Activated naive CD8-positive, alpha-beta T cell treated with anti-CD3 and anti-CD28 coated beads, Interleukin-2, amount 10 ng/mL, durations not matched to agents 7 days and 5 days (primary cell): ENCODE results near the gene GPC6. TPM values are rescaled to one million over a fixed set of nuclear protein-coding genes. Genes with fewer than 3 reads are reported as not detected.

ENCODE experiments used
- ATAC-seq: fragments of 150-1000 bp; cut with Tn5 transposase; one replicate; pipeline ENCODE4 v1.10.0; 2021; ENCODE audit warnings: low read depth, moderate library complexity
- POLR2A ChIA-PET: fragments of 350-600 bp; sonication (Branson Sonifier 250); formaldehyde crosslinking; loops from one replicate; lab custom pipeline; 2021; ENCODE audit warnings: antibody characterized with exemption; lab: Charles Lee
- DNase-seq: peaks from one replicate; pipeline ENCODE4 v3.0.0; 2021
- H3K27ac Mint-ChIP-seq: one replicate; pipeline ENCODE4 v1.8.0; 2022; ENCODE audit warnings: mild to moderate bottlenecking, mixed read lengths
- H3K27me3 Mint-ChIP-seq: one replicate; pipeline ENCODE4 v1.8.0; 2022; ENCODE audit warnings: mild to moderate bottlenecking, moderate library complexity, mixed read lengths
- H3K36me3 Mint-ChIP-seq: one replicate; pipeline ENCODE4 v1.8.0; 2021; ENCODE audit warnings: mild to moderate bottlenecking, mixed read lengths
- H3K4me1 Mint-ChIP-seq: one replicate; pipeline ENCODE4 v1.8.0; 2021; ENCODE audit warnings: mixed read lengths
- H3K4me3 Mint-ChIP-seq: one replicate; pipeline ENCODE4 v1.8.0; 2022; ENCODE audit warnings: mild to moderate bottlenecking, moderate library complexity, mixed read lengths
- H3K9me3 Mint-ChIP-seq: one replicate; pipeline ENCODE4 v1.8.0; 2021; ENCODE audit warnings: mixed read lengths
- total RNA-seq, 2 experiments: library from RNA; stranded (reverse); gene quantifications; one replicate each; pipeline ENCODE4 v1.2.3, GENCODE V29; 2021

Gene GPC6
- total RNA-seq, 2 experiments from 2014 or later: not detected

GRCh38 chr13:93900731-93901130 lies 674.1 kb downstream of the GPC6 start:
- H3K27ac Mint-ChIP-seq: no peak overlapping the region
- no peaks in the 10 kb centered on the region for H3K4me1 Mint-ChIP-seq
- ATAC-seq: no peak
- no peaks in the 10 kb centered on the region for H3K36me3 Mint-ChIP-seq
- H3K27me3 Mint-ChIP-seq: no peaks in the 10 kb centered on the region
- POLR2A ChIA-PET: no interaction called here
- no peak for DNase-seq
- no peaks in the 10 kb centered on the region for H3K9me3 Mint-ChIP-seq
- H3K4me3 Mint-ChIP-seq: no peak overlapping the region

- H3K4me1 Mint-ChIP-seq: no peaks in the 10 kb centered on the region
- H3K36me3 Mint-ChIP-seq: no peaks in the 10 kb centered on the region
- H3K4me3 Mint-ChIP-seq: no peak overlapping the region
- ATAC-seq: no peak
- no peak for DNase-seq
- no peaks in the 10 kb centered on the region for H3K9me3 Mint-ChIP-seq
- H3K27me3 Mint-ChIP-seq: no peaks in the 10 kb centered on the region
- H3K27ac Mint-ChIP-seq: no peak overlapping the region
- POLR2A ChIA-PET: no interaction called here
Observed at GRCh38 chr13:93903909-93904308, 677.3 kb downstream of the GPC6 start.

GRCh38 chr13:93915269-93915809 lies 688.7 kb downstream of the GPC6 start:
- POLR2A ChIA-PET: no interaction called here
- H3K27me3 Mint-ChIP-seq: peaks cover 2% of the 10 kb centered on the region
- no peak for DNase-seq
- no peak for ATAC-seq
- peaks cover 1% of the 10 kb centered on the region for H3K9me3 Mint-ChIP-seq
- no peak overlapping the region for H3K4me3 Mint-ChIP-seq
- H3K4me1 Mint-ChIP-seq: no peaks in the 10 kb centered on the region
- H3K27ac Mint-ChIP-seq: no peak overlapping the region
- H3K36me3 Mint-ChIP-seq: no peaks in the 10 kb centered on the region

- no peak overlapping the region for H3K27ac Mint-ChIP-seq
- POLR2A ChIA-PET: no interaction called here
- no peaks in the 10 kb centered on the region for H3K4me1 Mint-ChIP-seq
- H3K27me3 Mint-ChIP-seq: peaks cover 2% of the 10 kb centered on the region
- ATAC-seq (no peak), DNase-seq (no peak)
- no peaks in the 10 kb centered on the region for H3K36me3 Mint-ChIP-seq
- no peak overlapping the region for H3K4me3 Mint-ChIP-seq
- no peaks in the 10 kb centered on the region for H3K9me3 Mint-ChIP-seq
Observed at GRCh38 chr13:93922063-93922855, 695.7 kb downstream of the GPC6 start.

GRCh38 chr13:93925990-93926389 lies 699.4 kb downstream of the GPC6 start:
- Mint-ChIP-seq H3K9me3 (peaks cover under 1% of the 10 kb centered on the region), H3K4me3 (no peak overlapping the region), H3K27ac (no peak overlapping the region), H3K36me3 (no peaks in the 10 kb centered on the region), H3K4me1 (no peaks in the 10 kb centered on the region), H3K27me3 (no peaks in the 10 kb centered on the region)
- POLR2A ChIA-PET: no interaction called here
- ATAC-seq: no peak
- DNase-seq: no peak

DNA sequence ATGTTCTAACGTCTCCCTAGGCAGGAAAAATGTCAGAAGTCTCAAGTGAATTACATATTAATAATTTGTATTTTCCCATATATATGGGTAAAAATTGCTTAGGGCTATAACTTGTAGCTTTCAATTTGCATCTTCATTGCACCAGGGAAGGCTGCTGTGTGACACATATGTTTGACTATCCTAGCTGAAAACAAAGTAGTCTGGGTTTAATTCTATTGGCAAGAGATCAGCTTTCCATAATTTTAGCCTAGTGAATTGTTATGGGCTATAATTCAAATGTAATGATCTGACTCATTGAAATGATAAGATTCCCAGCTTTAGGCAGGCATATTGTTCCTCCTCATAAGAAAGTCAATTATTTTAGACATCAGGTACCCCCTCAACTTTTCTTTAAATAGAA lies 699.8 kb downstream of the GPC6 start:
- no peak overlapping the region for H3K27ac Mint-ChIP-seq
- H3K36me3 Mint-ChIP-seq: no peaks in the 10 kb centered on the region
- ATAC-seq: no peak
- H3K9me3 Mint-ChIP-seq: peaks cover 2% of the 10 kb centered on the region
- no peak for DNase-seq
- H3K4me1 Mint-ChIP-seq: no peaks in the 10 kb centered on the region
- no peaks in the 10 kb centered on the region for H3K27me3 Mint-ChIP-seq
- no peak overlapping the region for H3K4me3 Mint-ChIP-seq
- POLR2A ChIA-PET: no interaction called here

DNA sequence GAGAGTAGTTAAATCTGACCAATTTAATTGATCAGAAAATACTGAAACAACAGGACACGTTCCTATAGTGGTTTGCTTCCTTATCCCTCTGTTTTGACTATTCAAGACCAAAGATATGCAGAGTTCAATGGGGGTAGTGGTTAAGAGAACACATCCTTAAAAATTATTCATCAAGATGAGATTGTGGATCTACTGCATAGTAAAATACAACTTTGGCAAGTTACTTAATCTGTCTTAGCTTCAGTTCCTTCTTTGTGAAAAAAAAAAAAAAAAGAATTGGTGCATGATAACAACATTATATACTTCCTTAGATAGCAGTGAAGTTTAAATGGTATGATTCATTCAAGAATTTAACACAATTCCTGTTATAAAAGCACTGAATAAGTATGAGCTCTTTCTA lies 700.8 kb downstream of the GPC6 start:
- Mint-ChIP-seq H3K4me1 (no peaks in the 10 kb centered on the region), H3K36me3 (no peaks in the 10 kb centered on the region)

DNA sequence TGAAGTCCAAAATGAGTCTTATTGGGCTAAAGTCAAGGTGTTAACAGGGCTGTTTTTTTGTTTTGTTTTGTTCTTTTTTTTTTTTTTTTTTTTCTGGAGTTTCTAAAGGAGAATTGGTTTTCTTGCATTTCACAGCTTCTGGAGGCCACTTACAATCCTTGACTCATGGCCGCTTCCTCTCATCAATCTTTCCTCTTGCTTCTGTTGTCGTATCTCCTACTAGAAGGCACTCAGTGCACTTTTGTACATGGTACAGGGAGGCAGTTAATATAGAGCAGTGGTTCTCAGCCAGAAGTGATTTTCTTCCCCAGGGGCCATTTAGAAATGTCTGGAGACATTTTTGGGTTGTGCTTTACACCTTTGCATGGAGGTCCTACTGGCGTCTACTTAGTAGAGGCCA lies 706.3 kb downstream of the GPC6 start:
- no peaks in the 10 kb centered on the region for H3K4me1 Mint-ChIP-seq
- no peak overlapping the region for H3K27ac Mint-ChIP-seq
- no peak overlapping the region for H3K4me3 Mint-ChIP-seq
- POLR2A ChIA-PET: no interaction called here
- H3K9me3 Mint-ChIP-seq: peaks cover 2% of the 10 kb centered on the region
- no peaks in the 10 kb centered on the region for H3K36me3 Mint-ChIP-seq
- no peak for ATAC-seq
- no peak for DNase-seq
- H3K27me3 Mint-ChIP-seq: no peaks in the 10 kb centered on the region

More for the DNA sequence above, 700.8 kb downstream of the GPC6 start:
- Mint-ChIP-seq H3K9me3 (peaks cover 2% of the 10 kb centered on the region), H3K27ac (no peak overlapping the region), H3K4me3 (no peak overlapping the region), H3K27me3 (no peaks in the 10 kb centered on the region)
- no peak for ATAC-seq
- POLR2A ChIA-PET: no interaction called here
- no peak for DNase-seq

DNA sequence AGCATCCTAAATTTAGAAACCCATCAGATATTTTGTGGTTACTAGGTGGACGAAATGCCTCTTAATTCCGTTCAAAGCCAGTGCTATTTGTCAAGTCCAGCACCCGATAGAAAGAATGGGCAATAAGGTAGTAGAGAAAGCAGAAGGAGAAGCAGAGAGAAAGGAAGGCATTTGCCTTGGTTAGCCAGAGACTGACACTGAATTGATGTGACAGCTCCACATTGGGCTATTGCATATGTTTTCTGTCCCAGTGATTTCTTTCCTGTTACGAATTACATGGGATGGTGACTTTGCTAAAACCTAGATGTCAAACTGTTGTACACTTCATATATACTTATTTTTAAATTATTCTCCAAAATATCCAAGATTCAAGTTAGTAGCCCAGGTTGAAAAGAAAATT lies 710.3 kb downstream of the GPC6 start:
- H3K27ac Mint-ChIP-seq: no peak overlapping the region
- H3K9me3 Mint-ChIP-seq: no peaks in the 10 kb centered on the region
- no peaks in the 10 kb centered on the region for H3K36me3 Mint-ChIP-seq
- POLR2A ChIA-PET: no interaction called here
- H3K4me3 Mint-ChIP-seq: no peak overlapping the region
- no peaks in the 10 kb centered on the region for H3K4me1 Mint-ChIP-seq
- no peak for ATAC-seq
- H3K27me3 Mint-ChIP-seq: no peaks in the 10 kb centered on the region
- DNase-seq: no peak

DNA sequence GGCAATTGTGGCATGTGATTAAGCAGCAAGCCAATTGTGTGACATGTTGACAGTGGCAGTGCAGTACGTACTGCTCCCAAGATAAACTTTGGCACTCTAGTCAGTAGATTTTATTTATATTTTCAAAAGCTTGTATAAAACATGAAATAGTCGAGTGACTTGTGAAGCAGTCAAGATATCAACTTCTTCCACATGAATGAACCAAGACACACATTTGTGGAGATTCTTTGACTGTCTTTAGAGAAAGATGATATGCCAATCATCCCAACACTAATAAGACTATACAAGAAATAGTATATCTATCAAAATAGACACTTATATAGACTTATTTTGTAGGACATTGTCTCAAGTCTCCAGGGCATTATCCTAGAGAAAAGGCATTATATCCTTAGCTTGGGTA lies 714.8 kb downstream of the GPC6 start:
- no peak for ATAC-seq
- Mint-ChIP-seq H3K4me3 (no peak overlapping the region), H3K36me3 (no peaks in the 10 kb centered on the region), H3K27ac (no peak overlapping the region), H3K9me3 (no peaks in the 10 kb centered on the region), H3K4me1 (no peaks in the 10 kb centered on the region), H3K27me3 (no peaks in the 10 kb centered on the region)
- no peak for DNase-seq
- POLR2A ChIA-PET: no interaction called here

- Mint-ChIP-seq H3K9me3 (no peaks in the 10 kb centered on the region), H3K27ac (no peak overlapping the region), H3K27me3 (no peaks in the 10 kb centered on the region), H3K4me3 (no peak overlapping the region), H3K4me1 (no peaks in the 10 kb centered on the region), H3K36me3 (no peaks in the 10 kb centered on the region)
- no peak for DNase-seq
- POLR2A ChIA-PET: no interaction called here
- no peak for ATAC-seq
Observed at GRCh38 chr13:93942016-93942415, 715.4 kb downstream of the GPC6 start.

GRCh38 chr13:93945621-93946020 lies 719.0 kb downstream of the GPC6 start:
- DNase-seq (no peak), ATAC-seq (no peak)
- H3K9me3 Mint-ChIP-seq: no peaks in the 10 kb centered on the region
- POLR2A ChIA-PET: no interaction called here
- peaks cover 3% of the 10 kb centered on the region for H3K27me3 Mint-ChIP-seq
- no peak overlapping the region for H3K27ac Mint-ChIP-seq
- no peaks in the 10 kb centered on the region for H3K4me1 Mint-ChIP-seq
- H3K36me3 Mint-ChIP-seq: no peaks in the 10 kb centered on the region
- no peak overlapping the region for H3K4me3 Mint-ChIP-seq

DNA sequence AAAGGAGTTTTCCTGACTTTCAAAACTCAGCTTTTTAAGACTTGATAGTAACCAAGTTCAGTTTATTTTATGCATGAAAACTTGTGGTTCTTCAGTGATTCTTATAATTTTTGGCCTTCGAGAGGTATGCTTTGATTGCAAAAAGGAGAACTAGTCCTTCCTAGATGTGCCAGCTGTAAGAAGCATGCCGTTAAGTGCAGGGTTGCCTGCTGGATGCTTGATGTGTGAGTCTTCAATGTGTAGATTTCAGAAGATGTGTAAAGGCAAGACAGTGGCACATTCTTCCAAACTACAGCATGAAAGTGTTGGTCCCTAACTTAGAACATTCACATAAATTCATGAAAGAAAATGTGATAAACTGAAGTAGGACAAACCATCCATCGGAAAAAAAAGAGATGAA lies 720.4 kb downstream of the GPC6 start:
- Mint-ChIP-seq H3K9me3 (no peaks in the 10 kb centered on the region), H3K27me3 (peaks cover 3% of the 10 kb centered on the region), H3K4me3 (no peak overlapping the region), H3K36me3 (no peaks in the 10 kb centered on the region), H3K27ac (no peak overlapping the region), H3K4me1 (peaks cover 3% of the 10 kb centered on the region)
- POLR2A ChIA-PET: no interaction called here
- DNase-seq (no peak), ATAC-seq (no peak)

DNA sequence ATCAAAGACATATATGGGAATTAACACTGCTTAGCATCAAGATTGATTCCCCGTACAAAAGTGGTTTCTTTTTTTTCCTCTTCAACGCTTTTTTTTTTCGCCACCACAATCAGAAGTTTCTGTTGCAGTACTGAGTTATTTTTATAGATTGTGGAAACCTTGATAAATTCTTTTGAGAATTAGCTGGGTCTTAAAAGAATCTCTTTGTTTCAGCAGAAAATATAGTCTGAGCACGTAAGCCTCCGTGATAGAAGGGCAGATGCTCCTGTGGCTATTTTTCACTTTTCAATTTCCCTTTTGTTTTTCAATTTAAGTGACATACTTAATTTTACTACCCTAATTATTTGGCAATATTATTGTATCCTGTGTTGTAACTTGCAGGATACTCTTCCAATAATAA lies 721.0 kb downstream of the GPC6 start:
- Mint-ChIP-seq H3K36me3 (no peaks in the 10 kb centered on the region), H3K27ac (no peak overlapping the region), H3K9me3 (no peaks in the 10 kb centered on the region), H3K4me1 (peaks cover 3% of the 10 kb centered on the region), H3K4me3 (no peak overlapping the region), H3K27me3 (peaks cover 3% of the 10 kb centered on the region)
- ATAC-seq: no peak
- POLR2A ChIA-PET: no interaction called here
- DNase-seq: no peak
